D341Med (cell line): ENCODE results near the gene CLEC17A.

Source experiments
- DNase-seq: peaks from one replicate; pipeline ENCODE4 v3.0.0; 2012; ENCODE audit warnings: low spot score

The CLEC17A gene

GRCh38 chr19:14654786-14655560 lies 72.1 kb downstream of the CLEC17A start:
- DNase-seq = no peak

- no peak for DNase-seq
Measured at GRCh38 chr19:14655726-14656125, 72.8 kb downstream of the CLEC17A start.

- no peak for DNase-seq
Measured at GRCh38 chr19:14659874-14660489, 77.1 kb downstream of the CLEC17A start.

GRCh38 chr19:14661372-14661924 lies 78.6 kb downstream of the CLEC17A start:
- DNase-seq = no peak
